G401 (cell line): ENCODE data around the gene GNG14. TPM values are rescaled to one million over a fixed set of nuclear protein-coding genes. Genes with fewer than 3 reads are reported as not detected.

Experiments
- total RNA-seq: library from RNA; depleted of rRNA; stranded (reverse); fragments of >200 nt; shearing (Covaris generic); gene quantifications from 2 replicates; pipeline ENCODE4 v1.2.3, GENCODE V29; 2014; rRNA removed

The GNG14 gene
- total RNA-seq, 1 experiment from 2014 or later = not detected

Other genes with a start within 250 kb of the GNG14 start
- gene ZNF443, start 247.0 kb upstream of the GNG14 start, total RNA-seq = 4.9 and 6.3 TPM in 2 replicates
- 6.2 and 7.6 TPM in 2 replicates for gene ZNF709, start 203.2 kb upstream of the GNG14 start, total RNA-seq
- gene ZNF564, start 136.5 kb upstream of the GNG14 start, total RNA-seq = 6.4 TPM in 2 replicates
- 3.9 and 4.8 TPM in 2 replicates for gene ZNF490, start 77.2 kb upstream of the GNG14 start, total RNA-seq
- gene ZNF791, start 77.1 kb upstream of the GNG14 start, total RNA-seq = 3.8 and 9.2 TPM in 2 replicates
- 30.0 and 58.1 TPM in 2 replicates for gene MAN2B1, start 21.3 kb upstream of the GNG14 start, total RNA-seq
- gene WDR83, start 21.2 kb upstream of the GNG14 start, total RNA-seq = 10.9 and 17.9 TPM in 2 replicates
- gene DHPS, start 6.1 kb upstream of the GNG14 start, total RNA-seq = 70.6 and 99.0 TPM in 2 replicates
- 39.2 and 41.6 TPM in 2 replicates for gene FBXW9, start 8.6 kb downstream of the GNG14 start, total RNA-seq
- gene TNPO2, start 35.9 kb downstream of the GNG14 start, total RNA-seq = 43.9 and 63.1 TPM in 2 replicates
- gene TRIR, start 46.7 kb downstream of the GNG14 start, total RNA-seq = 621 and 678 TPM in 2 replicates
- 232 and 263 TPM in 2 replicates for gene GET3, start 49.5 kb downstream of the GNG14 start, total RNA-seq
- not detected in 2 replicates for gene BEST2, start 63.8 kb downstream of the GNG14 start, total RNA-seq
- 19.4 and 20.2 TPM in 2 replicates for gene HOOK2, start 87.6 kb downstream of the GNG14 start, total RNA-seq
- 28.3 and 35.9 TPM in 2 replicates for gene JUNB, start 103.5 kb downstream of the GNG14 start, total RNA-seq
- 290 and 300 TPM in 2 replicates for gene PRDX2, start 113.8 kb downstream of the GNG14 start, total RNA-seq
- gene THSD8, start 114.1 kb downstream of the GNG14 start, total RNA-seq = not detected in 2 replicates
- 69.1 and 124 TPM in 2 replicates for gene RNASEH2A, start 118.6 kb downstream of the GNG14 start, total RNA-seq
- gene RTBDN, start 146.6 kb downstream of the GNG14 start, total RNA-seq = 5.7 and 8.0 TPM in 2 replicates
- 20.4 and 22.6 TPM in 2 replicates for gene MAST1, start 150.5 kb downstream of the GNG14 start, total RNA-seq
- gene DNASE2, start 193.5 kb downstream of the GNG14 start, total RNA-seq = 68.1 and 68.4 TPM in 2 replicates
- gene KLF1, start 199.2 kb downstream of the GNG14 start, total RNA-seq = not detected in 2 replicates
- 90.3 and 125 TPM in 2 replicates for gene GCDH, start 203.2 kb downstream of the GNG14 start, total RNA-seq
- 0.17 and 0.31 TPM in 2 replicates for gene SYCE2, start 231.3 kb downstream of the GNG14 start, total RNA-seq
- 142 and 150 TPM in 2 replicates for gene FARSA, start 245.7 kb downstream of the GNG14 start, total RNA-seq